ENCODE data around the gene KCNAB1. TPM values are rescaled to one million over a fixed set of nuclear protein-coding genes. Genes with fewer than 3 reads are reported as not detected.

Gene KCNAB1
- total RNA-seq, 4 donors from 2014 or later: 4.2 to 11.4 (median 7.8) TPM

DNA sequence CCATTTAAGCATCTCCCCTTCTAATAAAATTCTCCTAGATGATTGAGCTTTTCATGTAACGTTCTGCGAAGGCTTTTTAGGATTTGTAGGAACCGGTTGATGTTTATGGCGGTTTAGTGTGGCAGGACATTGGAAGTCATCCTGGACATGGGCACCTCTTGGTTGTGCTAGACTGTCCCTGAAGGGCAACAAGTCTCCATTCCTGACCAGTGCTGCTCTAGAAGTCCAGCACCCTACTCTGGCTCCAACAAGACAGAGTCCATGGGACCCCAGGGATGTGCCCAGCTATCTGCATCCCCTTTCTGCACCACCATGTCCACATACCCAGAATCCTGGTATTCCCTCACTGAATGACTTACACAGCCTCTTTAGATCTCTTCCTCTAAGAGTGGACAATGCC, 46.4 kb downstream of the KCNAB1 start:
- Histone ChIP-seq H3K27me3 (no peaks in the 10 kb centered on the region), H3K4me3 (no peak overlapping the region), H3K36me3 (no peaks in the 10 kb centered on the region), H3K4me1 (no peaks in the 10 kb centered on the region), H3K9me3 (no peaks in the 10 kb centered on the region), H3K27ac (no peak overlapping the region)
- no peak for DNase-seq (ENCODE audit: low spot score in 2 of 2)
- WGBS, 2 donors: 71 to 84% methylated on average over 4 of the region's 4 CpGs
- TF ChIP-seq POLR2A (IDR thresholded peaks at IDR 0.05) (no peak), EP300 (IDR thresholded peaks at IDR 0.05) (no peak)
- TF ChIP-seq, protein P1, sequence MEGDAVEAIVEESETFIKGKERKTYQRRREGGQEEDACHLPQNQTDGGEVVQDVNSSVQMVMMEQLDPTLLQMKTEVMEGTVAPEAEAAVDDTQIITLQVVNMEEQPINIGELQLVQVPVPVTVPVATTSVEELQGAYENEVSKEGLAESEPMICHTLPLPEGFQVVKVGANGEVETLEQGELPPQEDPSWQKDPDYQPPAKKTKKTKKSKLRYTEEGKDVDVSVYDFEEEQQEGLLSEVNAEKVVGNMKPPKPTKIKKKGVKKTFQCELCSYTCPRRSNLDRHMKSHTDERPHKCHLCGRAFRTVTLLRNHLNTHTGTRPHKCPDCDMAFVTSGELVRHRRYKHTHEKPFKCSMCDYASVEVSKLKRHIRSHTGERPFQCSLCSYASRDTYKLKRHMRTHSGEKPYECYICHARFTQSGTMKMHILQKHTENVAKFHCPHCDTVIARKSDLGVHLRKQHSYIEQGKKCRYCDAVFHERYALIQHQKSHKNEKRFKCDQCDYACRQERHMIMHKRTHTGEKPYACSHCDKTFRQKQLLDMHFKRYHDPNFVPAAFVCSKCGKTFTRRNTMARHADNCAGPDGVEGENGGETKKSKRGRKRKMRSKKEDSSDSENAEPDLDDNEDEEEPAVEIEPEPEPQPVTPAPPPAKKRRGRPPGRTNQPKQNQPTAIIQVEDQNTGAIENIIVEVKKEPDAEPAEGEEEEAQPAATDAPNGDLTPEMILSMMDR (IDR thresholded peaks at IDR 0.05): no peak

DNA sequence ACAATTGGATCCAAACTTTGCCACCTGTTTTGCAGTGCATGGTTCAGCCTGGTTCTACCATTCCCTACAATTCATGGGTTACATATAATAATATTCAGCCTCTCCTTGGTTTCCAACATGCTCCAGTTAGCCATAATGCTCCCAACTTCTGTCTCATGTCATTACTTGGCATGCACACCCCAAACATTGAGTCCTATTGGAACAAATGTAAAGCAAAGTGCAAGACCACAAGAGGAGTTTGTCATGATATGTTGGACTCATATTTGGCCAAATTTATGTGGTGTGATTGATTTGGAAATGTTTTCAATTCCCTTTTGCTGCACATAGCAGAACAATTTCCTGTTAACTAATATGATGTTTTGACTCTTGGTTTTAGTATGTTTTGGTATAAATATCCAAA, 50.2 kb downstream of the KCNAB1 start:
- Histone ChIP-seq H3K4me3 (no peak overlapping the region), H3K36me3 (no peaks in the 10 kb centered on the region), H3K27me3 (no peaks in the 10 kb centered on the region), H3K27ac (no peak overlapping the region), H3K4me1 (no peaks in the 10 kb centered on the region), H3K9me3 (no peaks in the 10 kb centered on the region)
- TF ChIP-seq POLR2A (IDR thresholded peaks at IDR 0.05): no peak
- TF ChIP-seq EP300 (IDR thresholded peaks at IDR 0.05): no peak
- TF ChIP-seq, protein P1 (IDR thresholded peaks at IDR 0.05): no peak
- no peak for DNase-seq (ENCODE audit: low spot score in 2 of 2)

DNA sequence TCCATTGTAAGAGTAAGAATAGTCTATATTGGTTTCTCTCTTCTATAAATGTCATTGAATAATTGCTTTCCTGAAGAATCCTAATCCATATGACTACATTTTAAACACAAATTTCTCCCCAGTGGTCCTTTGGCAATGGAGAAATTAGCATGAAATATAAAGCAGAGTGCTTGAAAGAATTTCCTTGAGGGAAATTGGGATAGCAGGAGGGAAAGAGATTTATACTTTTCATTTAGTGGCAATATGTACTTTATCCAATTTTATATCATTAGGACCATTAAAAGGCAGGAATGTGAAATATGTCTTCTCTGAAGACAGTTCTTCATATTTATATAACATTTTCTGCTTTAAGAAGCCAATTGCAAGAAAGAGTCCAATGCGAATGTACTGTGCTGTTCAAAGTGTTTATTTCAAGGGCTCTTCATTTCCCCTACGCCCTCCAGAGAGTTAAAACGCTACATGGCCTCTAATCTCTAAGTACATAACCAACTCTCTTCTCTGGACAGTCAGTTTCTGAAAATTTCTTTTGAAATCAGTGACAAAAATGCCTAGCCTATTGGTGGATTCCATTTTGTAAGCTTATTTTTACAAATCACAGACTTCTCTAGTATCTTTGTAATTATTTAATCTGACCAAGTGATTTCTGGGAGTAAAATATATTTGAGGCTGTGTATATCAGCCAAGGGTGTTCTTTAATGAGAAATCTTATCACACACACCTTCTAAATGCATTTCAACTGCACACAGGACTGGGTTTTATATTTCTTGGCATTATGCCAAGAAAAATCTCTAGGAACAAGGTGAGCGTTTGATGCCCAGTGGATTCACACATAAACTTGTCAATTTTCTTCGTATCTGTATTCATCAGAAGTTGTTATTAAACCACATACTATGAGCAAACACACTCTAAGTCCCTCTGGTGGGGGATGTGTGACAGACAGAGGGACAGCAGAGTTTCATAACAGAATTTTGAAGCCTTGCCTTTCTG, 51.2 kb downstream of the KCNAB1 start:
- WGBS, 2 donors: 79 to 82% methylated on average over 5 of the region's 5 CpGs

DNA sequence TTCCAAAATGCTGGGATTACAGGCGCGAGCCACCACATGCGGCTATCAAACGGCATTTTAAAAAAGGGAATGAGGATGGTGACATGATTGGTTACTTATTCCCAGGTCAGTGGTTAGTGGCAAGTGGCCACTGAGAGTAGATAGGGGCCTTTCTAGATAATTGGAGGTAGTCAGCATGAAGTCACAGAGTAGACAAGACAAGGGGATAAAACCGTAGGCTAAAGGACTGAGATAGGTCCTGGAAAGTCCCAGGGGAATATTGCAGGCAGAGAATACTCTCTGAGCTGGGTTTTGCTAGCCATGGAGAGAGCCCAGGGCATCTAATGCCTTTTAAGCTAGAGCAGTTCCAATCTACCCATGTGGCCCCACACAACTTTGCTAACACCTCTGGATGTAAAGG, 52.2 kb downstream of the KCNAB1 start:
- TF ChIP-seq, protein P1 (IDR thresholded peaks at IDR 0.05): no peak
- no peak for TF ChIP-seq EP300 (IDR thresholded peaks at IDR 0.05)
- no peak for TF ChIP-seq POLR2A (IDR thresholded peaks at IDR 0.05)
- Histone ChIP-seq H3K27me3 (no peaks in the 10 kb centered on the region), H3K4me3 (no peak overlapping the region), H3K27ac (no peak overlapping the region), H3K36me3 (no peaks in the 10 kb centered on the region), H3K9me3 (no peaks in the 10 kb centered on the region), H3K4me1 (no peaks in the 10 kb centered on the region)
- 94 to 97% methylated on average over 5 of the region's 5 CpGs for WGBS, 2 donors
- no peak for DNase-seq (ENCODE audit: low spot score in 2 of 2)

More for the DNA sequence above, 51.2 kb downstream of the KCNAB1 start:
- H3K27ac ChIP-seq: no peak overlapping the region
- DNase-seq (ENCODE audit: low spot score in 2 of 2): no peak
- no peak overlapping the region for H3K4me3 ChIP-seq
- no peaks in the 10 kb centered on the region for H3K36me3 ChIP-seq
- no peaks in the 10 kb centered on the region for H3K9me3 ChIP-seq
- no peaks in the 10 kb centered on the region for H3K4me1 ChIP-seq
- no peaks in the 10 kb centered on the region for H3K27me3 ChIP-seq
- no peak for TF ChIP-seq POLR2A (IDR thresholded peaks at IDR 0.05)
- TF ChIP-seq, protein P1 (IDR thresholded peaks at IDR 0.05): no peak
- TF ChIP-seq EP300 (IDR thresholded peaks at IDR 0.05): no peak

DNA sequence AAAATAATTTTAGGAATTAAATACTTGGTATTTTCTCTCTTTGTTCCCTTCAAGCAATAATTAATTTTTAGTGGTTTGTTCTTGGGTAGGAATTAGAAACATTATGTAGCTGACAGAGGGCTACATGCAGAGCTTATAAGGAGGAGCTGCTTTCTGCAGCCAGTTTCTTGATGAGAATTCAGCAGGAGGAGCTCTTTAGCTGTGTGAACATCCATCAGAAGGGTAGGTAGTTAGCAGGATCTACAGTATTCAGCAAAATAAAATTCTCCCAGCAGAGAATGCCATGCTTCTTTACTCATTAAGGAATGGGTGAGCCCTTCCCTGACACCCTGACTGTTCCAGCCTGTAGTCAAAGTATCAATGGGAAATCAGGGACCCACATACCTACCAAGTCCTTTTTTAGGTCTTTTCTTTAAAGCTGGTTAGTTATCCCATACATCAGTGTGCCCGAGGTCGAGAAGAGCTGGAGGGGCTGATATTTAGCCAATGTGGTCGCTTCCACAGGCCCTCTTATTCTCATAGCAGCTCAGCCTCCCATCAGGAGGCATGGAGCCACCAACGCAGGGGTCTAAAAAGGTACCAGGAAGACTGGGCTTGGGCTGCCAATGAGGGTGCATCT, 54.0 kb downstream of the KCNAB1 start:
- Histone ChIP-seq H3K36me3 (no peaks in the 10 kb centered on the region), H3K9me3 (no peaks in the 10 kb centered on the region), H3K4me3 (no peak overlapping the region), H3K27me3 (no peaks in the 10 kb centered on the region), H3K27ac (no peak overlapping the region), H3K4me1 (no peaks in the 10 kb centered on the region)
- 76 to 96% methylated on average over 4 of the region's 4 CpGs for WGBS, 2 donors
- no peak for DNase-seq (ENCODE audit: low spot score in 2 of 2)
- no peak for TF ChIP-seq EP300 (IDR thresholded peaks at IDR 0.05)
- TF ChIP-seq, protein P1 (IDR thresholded peaks at IDR 0.05): peak in 3 of 5 experiments; percentile 15 to 42 (median 16)

Measured in tibial nerve (tissue), 4 donors.